ENCODE data around the gene PLCXD3.

DNA sequence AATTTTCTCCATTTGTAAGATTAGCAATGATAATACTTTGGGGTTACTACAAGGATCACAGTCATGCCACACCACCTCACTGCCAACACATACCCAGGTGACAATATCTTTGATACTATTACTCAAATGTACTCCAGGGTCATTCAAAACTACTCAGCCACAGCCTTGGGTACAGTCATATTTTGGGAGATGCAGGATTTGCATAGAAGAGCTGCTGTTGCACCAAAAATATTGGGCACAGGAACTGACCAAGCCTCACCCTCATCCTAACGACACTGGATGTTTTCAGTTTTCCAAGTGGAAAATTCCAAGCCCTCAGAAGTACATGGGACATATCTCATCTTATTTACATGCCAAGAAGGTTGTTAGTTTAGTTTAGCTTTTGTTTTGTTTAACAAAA is 176.2 kb downstream of the PLCXD3 start:
- TF ChIP-seq POLR2AphosphoS5 (IDR thresholded peaks at IDR 0.05): no peak
- no peak for TF ChIP-seq CTCF (IDR thresholded peaks at IDR 0.05)
- TF ChIP-seq EP300 (IDR thresholded peaks at IDR 0.05): no peak
- no peak for TF ChIP-seq POLR2A (IDR thresholded peaks at IDR 0.05)
